Pancreas (tissue), 10 donors: ENCODE data around the gene GABBR1. TPM values are rescaled to one million over a fixed set of nuclear protein-coding genes. Genes with fewer than 3 reads are reported as not detected.

Experiments used
- ATAC-seq, 4 donors: fragments of 200-7000 bp; cut with Tn5 transposase; one replicate each; pipeline versions ENCODE4 v1.8.0 to v1.9.1; 2020; ENCODE audit warnings: mild to moderate bottlenecking in 4 of 4, moderate library complexity in 4 of 4
- DNase-seq, 6 donors: peaks; one replicate each; pipeline ENCODE4 v3.0.0-alpha.2; 2020
- FAIRE-seq: peaks from 2 replicates; lab custom pipeline; 2012; peaks lifted over from hg19 to GRCh38; lab: Jason Lieb, UNC
- H3K27ac ChIP-seq, 4 donors: fragments of 200-600 bp; sonication (generic); 1 replicate in 3 of 4; 2 replicates in 1 of 4; pipeline versions ENCODE4 v1.5.0 to v1.8.0; 2020
- H3K27me3 ChIP-seq, 4 donors: fragments of 200-600 bp; one replicate each; pipeline ENCODE4 v1.8.0; 2021
- H3K36me3 ChIP-seq, 3 donors: fragments of 200-600 bp; sonication (generic) in 1 of 3; one replicate each; pipeline versions ENCODE4 v1.5.0 to v1.8.0; 2020 to 2021
- H3K4me1 ChIP-seq, 3 donors: fragments of 200-600 bp; one replicate each; pipeline ENCODE4 v1.8.0; 2021
- H3K4me3 ChIP-seq, 4 donors: fragments of 200-600 bp; sonication (generic) in 2 of 4; one replicate each; pipeline versions ENCODE4 v1.5.0 to v1.8.0; 2020 to 2021
- H3K9me3 ChIP-seq, 4 donors: fragments of 200-600 bp; one replicate each; pipeline ENCODE4 v1.8.0; 2021
- whole genome bisulfite sequencing, 2 donors: extraction: QIAGEN DNeasy Blood & Tissue Kit; methylation state at CpG; one replicate each; pipeline ENCODE4 v1.1.7; 2013; 5-methylcytosine and 5-hydroxymethylcytosine counted together
- intact Hi-C, 3 donors: fragments of 100-400 bp; cut with DNase I; formaldehyde crosslinking; loops; one replicate each; pipeline versions ENCODE4 v1.11.1 to v1.14.2; 2022
- polyA plus RNA-seq, 2 donors: library from polyadenylated mRNA; stranded (reverse); fragments of 200-250 nt; gene quantifications; one replicate each; pipeline ENCODE4 v1.2.3, GENCODE V29; 2013
- total RNA-seq, 6 donors: library from RNA; stranded (reverse); fragmentation: NEBNext Ultra II Directional in 4 of 6; extraction: Animal tissue kit (Norgen Biotek cat#: 25700) in 4 of 6; gene quantifications; one replicate each; pipeline versions ENCODE4 v1.2.1 to v1.2.4, GENCODE V29; 2021 to 2023
- TF ChIP-seq, protein P1 (sequence below), 4 donors: fragments of 200-600 bp; sonication (generic) in 3 of 4; IDR thresholded peaks; one replicate each; pipeline versions ENCODE4 v1.5.0 to v1.8.0; 2021; ENCODE audit warnings: antibody characterized with exemption in 4 of 4
- donor health status: healthy with polysubstance abuse.
- donor health status: DM: no; HTN: no; CAD: no; lungs with moderate emphysema.
- donor health status: DM: no; HTN: no; CAD: no.
- donor health status: control.
- donor health status: control.
- donor health status: Bipolar disorder and iron deficiency.
- donor health status: DM: yes; HTN: yes; CAD: no.
- donor health status: DM: no; HTN: no; CAD: no.
- donor health status: DM: no; HTN: no; CAD: no.
- donor health status: DM: yes; HTN: yes; CAD: no.

The GABBR1 gene
- total and polyA plus RNA-seq, 8 donors: 5.2 to 26.7 (median 8.7) TPM

DNA sequence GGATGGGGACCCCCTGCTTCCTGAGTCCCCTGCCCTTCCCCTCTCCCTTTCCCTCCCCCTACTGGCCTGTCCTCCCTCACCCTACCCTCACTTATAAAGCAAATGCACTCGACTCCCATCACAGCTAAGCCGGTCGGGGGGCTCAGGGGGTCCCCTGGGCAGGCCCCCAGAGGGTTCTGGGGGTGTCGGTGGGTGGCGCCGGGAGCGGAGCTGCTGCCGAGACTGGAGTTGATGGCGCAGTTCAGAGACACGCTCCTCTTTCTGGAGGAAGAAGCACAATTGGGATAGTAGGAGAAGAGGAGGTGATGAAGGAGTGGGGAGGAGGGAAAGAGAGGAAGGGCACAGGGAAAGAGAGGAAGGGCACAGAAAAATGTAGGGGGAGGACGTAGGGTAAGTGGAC lies 29.5 kb downstream of the GABBR1 start:
- no peak overlapping the region for H3K4me3 ChIP-seq
- DNase-seq (no peak), FAIRE-seq (no peak), ATAC-seq (no peak)
- H3K27ac ChIP-seq: no peak overlapping the region
- H3K9me3 ChIP-seq: no peaks in the 10 kb centered on the region
- TF ChIP-seq, protein P1, sequence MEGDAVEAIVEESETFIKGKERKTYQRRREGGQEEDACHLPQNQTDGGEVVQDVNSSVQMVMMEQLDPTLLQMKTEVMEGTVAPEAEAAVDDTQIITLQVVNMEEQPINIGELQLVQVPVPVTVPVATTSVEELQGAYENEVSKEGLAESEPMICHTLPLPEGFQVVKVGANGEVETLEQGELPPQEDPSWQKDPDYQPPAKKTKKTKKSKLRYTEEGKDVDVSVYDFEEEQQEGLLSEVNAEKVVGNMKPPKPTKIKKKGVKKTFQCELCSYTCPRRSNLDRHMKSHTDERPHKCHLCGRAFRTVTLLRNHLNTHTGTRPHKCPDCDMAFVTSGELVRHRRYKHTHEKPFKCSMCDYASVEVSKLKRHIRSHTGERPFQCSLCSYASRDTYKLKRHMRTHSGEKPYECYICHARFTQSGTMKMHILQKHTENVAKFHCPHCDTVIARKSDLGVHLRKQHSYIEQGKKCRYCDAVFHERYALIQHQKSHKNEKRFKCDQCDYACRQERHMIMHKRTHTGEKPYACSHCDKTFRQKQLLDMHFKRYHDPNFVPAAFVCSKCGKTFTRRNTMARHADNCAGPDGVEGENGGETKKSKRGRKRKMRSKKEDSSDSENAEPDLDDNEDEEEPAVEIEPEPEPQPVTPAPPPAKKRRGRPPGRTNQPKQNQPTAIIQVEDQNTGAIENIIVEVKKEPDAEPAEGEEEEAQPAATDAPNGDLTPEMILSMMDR (IDR thresholded peaks at IDR 0.05): no peak
- H3K4me1 ChIP-seq: no peaks in the 10 kb centered on the region
- no peaks in the 10 kb centered on the region for H3K27me3 ChIP-seq
- H3K36me3 ChIP-seq: peaks cover 0 to 8% (median 0%) of the 10 kb centered on the region in 3 donors
- intact Hi-C loops: no loop called here
- 82 to 90% methylated on average over 11 of the region's 11 CpGs for WGBS, 2 donors

DNA sequence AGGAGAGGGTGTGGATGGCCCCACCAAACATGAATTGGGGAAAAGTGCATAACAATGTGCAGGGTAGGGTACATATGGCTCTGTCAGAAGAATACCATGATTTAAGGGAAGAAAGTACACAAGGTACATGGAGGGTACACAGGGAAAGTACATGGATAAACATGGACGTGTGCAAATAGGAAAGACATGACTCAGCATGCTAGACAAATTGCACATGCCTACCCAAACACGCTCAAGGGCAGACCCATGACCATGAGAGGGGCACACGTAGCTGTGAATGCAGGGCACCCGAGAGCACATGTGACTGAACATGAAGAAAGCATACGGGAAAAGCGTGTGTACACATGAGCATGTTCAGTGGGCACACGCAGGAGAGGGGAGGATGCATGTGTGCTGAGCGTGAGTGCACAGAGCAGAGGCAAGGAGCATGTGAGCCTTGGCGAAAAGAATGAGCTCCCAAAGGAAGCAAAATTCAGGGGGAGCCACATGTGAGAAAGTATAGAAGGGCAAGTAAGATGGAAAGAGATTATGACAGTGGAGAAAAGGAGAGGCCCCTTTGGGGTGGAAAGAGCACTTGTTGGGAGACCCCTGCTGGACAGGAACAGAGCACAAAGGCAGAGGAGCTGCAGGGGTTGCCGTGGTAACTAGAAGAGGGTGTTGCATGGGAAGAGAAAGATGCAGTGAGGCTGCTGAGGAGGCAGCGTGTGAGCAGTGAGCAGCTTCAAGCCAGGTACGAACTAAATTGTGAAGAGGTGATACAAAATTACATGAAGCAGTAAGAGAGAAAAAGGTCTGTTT lies 30.2 kb downstream of the GABBR1 start:
- TF ChIP-seq, protein P1 (IDR thresholded peaks at IDR 0.05): no peak
- intact Hi-C loops: no loop called here
- Histone ChIP-seq H3K36me3 (peaks cover 0 to 8% (median 0%) of the 10 kb centered on the region in 3 donors), H3K27ac (no peak overlapping the region), H3K9me3 (no peaks in the 10 kb centered on the region), H3K27me3 (no peaks in the 10 kb centered on the region), H3K4me1 (no peaks in the 10 kb centered on the region), H3K4me3 (no peak overlapping the region)
- DNase-seq (no peak), FAIRE-seq (no peak), ATAC-seq (no peak)
- 78 to 82% methylated on average over 12 of the region's 12 CpGs for WGBS, 2 donors

DNA sequence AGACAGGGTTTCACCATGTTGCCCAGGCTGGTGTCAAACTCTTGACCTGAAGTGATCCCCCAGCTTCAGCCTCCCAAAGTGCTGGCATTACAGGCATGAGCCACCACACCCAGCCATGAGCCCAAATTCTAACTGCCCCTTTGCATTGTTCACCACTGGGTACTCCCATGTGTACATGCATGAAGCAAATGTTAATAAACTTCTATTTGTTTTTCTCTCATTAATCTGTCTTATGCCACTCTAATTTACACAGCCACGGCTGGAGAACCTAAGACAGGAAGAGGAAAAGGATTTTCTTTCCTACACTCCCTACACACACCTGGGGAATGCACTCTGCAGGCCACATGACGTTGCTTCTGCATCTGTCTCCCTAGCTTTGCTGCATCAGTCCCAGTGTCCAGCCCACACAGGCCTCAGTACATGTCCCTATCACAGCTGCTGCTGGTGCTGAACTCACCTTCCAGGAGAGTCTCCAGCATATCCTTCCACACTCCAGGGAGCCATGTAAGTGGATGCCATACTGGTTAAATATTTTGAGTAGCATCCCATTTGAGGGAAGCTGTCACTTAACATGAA lies 34.7 kb downstream of the GABBR1 start:
- no peak for FAIRE-seq

DNA sequence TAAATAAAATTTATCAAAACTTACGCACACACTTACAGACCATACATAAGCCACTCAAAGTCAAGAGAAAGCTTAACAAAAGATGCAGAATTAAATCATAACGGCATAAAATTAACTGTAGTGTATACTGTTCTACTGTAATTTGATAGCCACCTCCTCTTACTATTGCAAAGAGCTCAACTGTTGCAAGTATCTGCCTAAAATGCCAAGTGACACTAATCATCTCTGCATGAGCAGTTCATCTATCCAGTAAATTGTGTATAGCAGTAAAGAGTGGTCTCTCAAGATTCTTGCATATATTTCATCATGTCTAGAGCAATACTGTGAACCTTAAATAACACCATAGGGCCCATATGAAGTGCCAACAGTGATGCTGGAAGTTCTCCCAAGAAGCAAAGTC lies 35.8 kb downstream of the GABBR1 start:
- no peaks in the 10 kb centered on the region for H3K4me1 ChIP-seq
- no peak for ATAC-seq
- H3K9me3 ChIP-seq: no peaks in the 10 kb centered on the region
- FAIRE-seq: no peak
- no peak overlapping the region for H3K4me3 ChIP-seq
- DNase-seq: no peak
- intact Hi-C loops: no loop called here
- H3K27ac ChIP-seq: no peak overlapping the region
- TF ChIP-seq, protein P1 (IDR thresholded peaks at IDR 0.05): no peak
- no peaks in the 10 kb centered on the region for H3K36me3 ChIP-seq
- 61 to 82% methylated on average over 2 of the region's 2 CpGs for WGBS, 2 donors
- no peaks in the 10 kb centered on the region for H3K27me3 ChIP-seq

More for the DNA sequence above, 34.7 kb downstream of the GABBR1 start:
- intact Hi-C loops: no loop called here
- WGBS, 2 donors: 15% methylated on average over 2 of the region's 2 CpGs
- TF ChIP-seq, protein P1 (IDR thresholded peaks at IDR 0.05): no peak
- no peak for DNase-seq
- Histone ChIP-seq H3K4me1 (no peaks in the 10 kb centered on the region), H3K9me3 (no peaks in the 10 kb centered on the region), H3K4me3 (no peak overlapping the region), H3K27ac (no peak overlapping the region), H3K36me3 (no peaks in the 10 kb centered on the region), H3K27me3 (no peaks in the 10 kb centered on the region)
- ATAC-seq: no peak
